GM12864 (cell line): ENCODE data around the gene FRK.

ENCODE experiments used
- DNase-seq: peaks from one replicate; pipeline ENCODE4 v3.0.0-alpha.2; 2011; ENCODE audit warnings: low read depth
- H3K4me3 ChIP-seq: 2 replicates; pipeline ENCODE4 v1.5.1; 2011; ENCODE audit warnings: mild to moderate bottlenecking, low read depth, low read length, control low read depth
- CTCF ChIP-seq: IDR thresholded peaks from 2 replicates; pipeline ENCODE4 v1.5.1; 2011; ENCODE audit warnings: low read depth, mild to moderate bottlenecking, moderate library complexity, low read length, control low read depth, inconsistent platforms; ENCODE audit errors: missing control alignments

FRK gene

DNA sequence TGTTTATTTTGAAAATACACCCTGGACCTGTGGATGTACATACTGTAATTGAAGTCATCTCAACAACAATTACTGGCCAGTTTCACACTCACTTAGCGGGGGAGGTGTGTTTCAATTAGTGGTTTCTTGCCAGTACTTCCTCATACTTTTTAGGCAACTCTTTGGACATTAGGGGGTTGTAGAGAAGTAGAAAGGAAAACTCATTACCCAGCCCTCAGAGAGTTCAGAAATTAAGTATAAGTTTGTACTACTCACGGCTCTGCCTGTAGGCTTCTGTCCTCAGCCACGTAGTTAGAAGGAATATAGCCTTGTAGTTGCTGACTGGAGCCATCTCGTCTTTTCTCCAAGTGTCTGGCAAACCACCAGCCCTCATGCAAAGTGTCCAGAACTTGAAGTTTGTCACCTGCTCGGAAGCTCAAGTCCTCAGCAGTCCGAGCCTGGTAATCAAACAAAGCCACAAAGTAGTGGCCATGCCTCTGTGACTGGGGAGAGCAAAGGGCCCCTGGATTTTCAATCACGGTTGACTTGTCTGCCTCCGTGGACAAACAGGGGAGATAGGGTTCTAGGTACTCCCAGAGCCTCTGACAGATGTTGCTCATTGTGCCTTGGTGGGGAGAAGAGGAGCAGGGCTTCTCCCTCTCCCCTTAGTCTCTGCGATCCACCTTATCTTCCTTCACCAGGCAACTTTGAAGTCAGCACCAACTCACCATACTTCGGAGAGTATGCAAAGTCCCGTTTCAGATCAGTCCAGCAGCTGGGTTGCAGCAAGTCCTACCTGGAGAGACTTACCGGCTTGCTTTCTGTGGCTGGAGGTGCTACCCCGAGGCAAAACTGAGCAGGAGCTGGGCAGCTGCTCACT lies 749 bp downstream of the FRK start:
- DNase-seq = peak; percentile 15

GRCh38 chr6:116057766-116058165 lies 2.9 kb downstream of the FRK start:
- DNase-seq = no peak
- no peak for TF ChIP-seq CTCF
- H3K4me3 ChIP-seq = no peak overlapping the region

More for the DNA sequence above, 749 bp downstream of the FRK start:
- TF ChIP-seq CTCF = no peak
- H3K4me3 ChIP-seq = no peak overlapping the region

DNA sequence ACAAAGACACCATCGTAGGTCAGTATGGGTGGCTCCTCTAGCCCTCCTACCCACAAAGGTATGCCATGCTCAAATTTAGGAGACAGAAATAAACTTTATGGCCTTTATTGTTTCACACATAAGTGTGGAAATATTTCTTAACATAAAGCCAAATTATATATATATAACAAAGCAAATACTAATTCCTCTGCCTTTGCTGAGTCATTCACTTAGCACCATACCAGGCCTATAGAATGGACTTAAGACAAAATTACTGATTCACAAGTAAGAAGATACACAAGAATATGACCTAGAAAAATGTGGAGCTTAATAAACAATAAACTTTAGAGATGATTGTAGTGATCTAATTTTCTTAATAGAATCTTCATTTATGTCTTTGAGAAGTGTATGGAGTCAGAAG lies 5.2 kb downstream of the FRK start:
- no peak overlapping the region for H3K4me3 ChIP-seq
- DNase-seq = no peak

DNA sequence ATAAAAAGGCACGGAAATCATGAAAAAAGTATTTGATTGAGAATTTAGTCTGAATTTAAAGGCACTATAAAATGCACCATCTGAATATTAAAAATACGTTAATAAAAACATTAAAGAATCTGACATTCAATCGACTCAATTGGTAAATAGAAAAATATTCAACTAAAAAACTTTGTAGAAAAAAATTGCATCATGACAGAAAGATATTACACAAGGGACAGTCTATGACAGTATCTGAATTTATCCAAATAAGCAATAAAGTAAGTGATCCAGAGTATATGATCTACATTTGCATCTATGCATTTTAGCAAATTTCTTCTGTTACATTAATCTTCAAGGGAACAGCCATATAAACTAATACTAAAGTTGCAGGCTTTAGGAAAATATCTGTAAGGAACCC lies 9.4 kb downstream of the FRK start:
- H3K4me3 ChIP-seq = no peak overlapping the region
- no peak for DNase-seq
- no peak for TF ChIP-seq CTCF

More for the DNA sequence above, 5.2 kb downstream of the FRK start:
- no peak for TF ChIP-seq CTCF

DNA sequence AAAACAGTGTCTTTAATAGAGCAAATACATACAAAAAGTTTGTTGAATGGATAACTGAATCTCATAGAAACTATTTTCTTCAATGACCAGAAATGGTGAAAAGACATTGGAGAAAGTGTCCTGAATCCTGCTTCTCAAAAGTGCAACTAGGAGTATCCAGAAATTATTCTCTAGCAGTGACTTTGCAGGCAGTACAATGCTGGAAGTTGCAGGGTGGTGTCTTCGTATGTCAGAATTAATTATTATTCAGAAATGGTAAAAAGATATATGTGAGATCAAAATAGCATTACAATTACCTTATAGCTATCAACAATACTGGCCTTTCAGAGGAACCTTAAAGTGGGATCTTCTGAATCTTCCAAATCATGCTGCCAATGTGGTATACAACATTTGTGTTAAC lies 10.0 kb downstream of the FRK start:
- no peak for TF ChIP-seq CTCF
- DNase-seq = no peak

GRCh38 chr6:116049321-116049720 lies 11.4 kb downstream of the FRK start:
- DNase-seq = no peak
- H3K4me3 ChIP-seq = no peak overlapping the region
- no peak for TF ChIP-seq CTCF

More for the DNA sequence above, 10.0 kb downstream of the FRK start:
- H3K4me3 ChIP-seq = no peak overlapping the region
